Keratinocyte (primary cell): Measurements from ENCODE around the gene ACVR1C. TPM values are rescaled to one million over a fixed set of nuclear protein-coding genes. Genes with fewer than 3 reads are reported as not detected.

ENCODE experiments used
- DNase-seq: peaks from one replicate; pipeline ENCODE4 v3.0.0-alpha.2; 2011; ENCODE audit warnings: low read depth, missing footprints, low spot score
- FAIRE-seq: peaks from 2 replicates; lab custom pipeline; 2011; peaks lifted over from hg19 to GRCh38; lab: Jason Lieb, UNC
- H2AFZ ChIP-seq: 2 replicates; pipeline ENCODE4 v1.6.0; 2012; ENCODE audit warnings: low read length, control low read depth, inconsistent platforms; ENCODE audit not compliant: control insufficient read depth
- H3K27ac ChIP-seq: 2 replicates; pipeline ENCODE4 v1.5.1; 2011; ENCODE audit warnings: low read length; ENCODE audit not compliant: control insufficient read depth, insufficient read depth
- H3K27me3 ChIP-seq: 3 replicates; pipeline ENCODE4 v1.6.0; 2011; ENCODE audit warnings: low read length; ENCODE audit not compliant: control insufficient read depth, insufficient read depth; ENCODE audit errors: extremely low read depth
- H3K36me3 ChIP-seq, 2 experiments: 2 replicates in 1 of 2; 3 replicates in 1 of 2; pipeline ENCODE4 v1.5.1; 2011; ENCODE audit warnings: low read length in 2 of 2, mild to moderate bottlenecking in 1 of 2; ENCODE audit not compliant: control insufficient read depth in 2 of 2, insufficient read depth in 2 of 2; ENCODE audit errors: extremely low read depth in 1 of 2
- H3K4me1 ChIP-seq: 3 replicates; pipeline ENCODE4 v1.5.1; 2011; ENCODE audit warnings: low read length; ENCODE audit not compliant: control insufficient read depth, insufficient read depth; ENCODE audit errors: extremely low read depth
- H3K4me2 ChIP-seq: 3 replicates; pipeline ENCODE4 v1.6.0; 2011; ENCODE audit warnings: low read depth, low read length; ENCODE audit not compliant: control insufficient read depth, insufficient read depth; ENCODE audit errors: extremely low read depth
- H3K4me3 ChIP-seq, 3 experiments: fragments of 200-600 bp in 1 of 3; sonication (generic) in 1 of 3; 2 replicates in 2 of 3; 3 replicates in 1 of 3; pipeline ENCODE4 v1.5.1; 2011 to 2016; ENCODE audit warnings: low read length in 3 of 3, mild to moderate bottlenecking in 3 of 3, control low read depth in 2 of 3, inconsistent platforms in 1 of 3, low read depth in 1 of 3, mixed read lengths in 1 of 3, mixed run types in 1 of 3, moderate library complexity in 1 of 3; ENCODE audit not compliant: control insufficient read depth in 2 of 3, insufficient read depth in 2 of 3; ENCODE audit errors: extremely low read depth in 1 of 3
- H3K79me2 ChIP-seq: 2 replicates; pipeline ENCODE4 v1.6.0; 2012; ENCODE audit warnings: low read length; ENCODE audit not compliant: control insufficient read depth, insufficient read depth
- H3K9ac ChIP-seq: 3 replicates; pipeline ENCODE4 v1.6.0; 2011; ENCODE audit warnings: low read length; ENCODE audit not compliant: control insufficient read depth, insufficient read depth; ENCODE audit errors: extremely low read depth
- H3K9me1 ChIP-seq: 3 replicates; pipeline ENCODE4 v1.6.0; 2011; ENCODE audit warnings: low read length; ENCODE audit not compliant: control insufficient read depth, insufficient read depth; ENCODE audit errors: extremely low read depth
- H3K9me3 ChIP-seq: 2 replicates; pipeline ENCODE4 v1.5.1; 2012; ENCODE audit warnings: low read depth, low read length; ENCODE audit not compliant: control insufficient read depth
- H4K20me1 ChIP-seq: 3 replicates; pipeline ENCODE4 v1.6.0; 2011; ENCODE audit warnings: low read length; ENCODE audit not compliant: control insufficient read depth, insufficient read depth; ENCODE audit errors: extremely low read depth
- CTCF ChIP-seq, 3 experiments: IDR thresholded peaks in 1 of 3; conservative IDR thresholded peaks in 1 of 3; optimal IDR thresholded peaks in 1 of 3; 2 replicates in 2 of 3; 3 replicates in 1 of 3; pipeline versions ENCODE3 to v1.5.1; 2011; ENCODE audit warnings: low read length in 3 of 3, mild to moderate bottlenecking in 3 of 3, moderate library complexity in 2 of 3, control low read depth in 1 of 3, inconsistent platforms in 1 of 3; ENCODE audit not compliant: insufficient read depth in 2 of 3; ENCODE audit errors: extremely low read depth in 1 of 3
- EZH2 ChIP-seq: IDR thresholded peaks from one replicate; pipeline ENCODE4 v1.6.1; 2012; ENCODE audit warnings: inconsistent platforms, mild to moderate bottlenecking, low read length, moderate library complexity
- dilution Hi-C: fragments of 300-500 bp; cut with MboI; formaldehyde crosslinking; loops from one replicate; pipeline ENCODE4 v1.7.0; 2020; ENCODE audit warnings: low sequenced_read_pairs; ENCODE audit not compliant: extremely low pct_ligation_motif_present
- polyA plus RNA-seq, 5 experiments: library from polyadenylated mRNA; depleted of rRNA in 3 of 5; stranded (reverse) in 3 of 5; stranded (forward) in 1 of 5; unstranded in 1 of 5; fragments of >200 nt; gene quantifications; 1 replicate in 1 of 5; 2 replicates in 3 of 5; 3 replicates in 1 of 5; pipeline versions ENCODE4 v1.2.1 to v1.2.3, GENCODE V29; 2011 to 2012; ENCODE audit warnings: missing spikeins in 2 of 5, low read depth in 1 of 5, low replicate concordance in 1 of 5

The ACVR1C gene
- polyA plus RNA-seq, 1 donor (not counting 4 experiments of a cell fraction or from before 2014, with no cell fraction given), result 0.20 TPM

- no peak for FAIRE-seq
- no peak overlapping the region for H3K9ac ChIP-seq
- TF ChIP-seq CTCF (optimal IDR thresholded peaks at IDR 0.05 in 1 of 3, IDR thresholded peaks at IDR 0.05 in 1 of 3, conservative IDR thresholded peaks at IDR 0.05 in 1 of 3; ENCODE audit: extremely low read depth in 1 of 3, insufficient read depth in 2 of 3, low read length in 3 of 3) (no peak), EZH2 (no peak)
- H3K36me3 ChIP-seq, result no peaks in the 10 kb centered on the region
- no peak for DNase-seq
- H3K4me2 ChIP-seq, result no peak overlapping the region
- no peaks in the 10 kb centered on the region for H3K9me1 ChIP-seq
- H3K4me1 ChIP-seq, result no peaks in the 10 kb centered on the region
- no peaks in the 10 kb centered on the region for H3K9me3 ChIP-seq
- H3K79me2 ChIP-seq, result no peaks in the 10 kb centered on the region
- H3K27me3 ChIP-seq, result peaks cover 3% of the 10 kb centered on the region
- no peak overlapping the region for H3K27ac ChIP-seq
- H3K4me3 ChIP-seq, result no peak overlapping the region
- H2AFZ ChIP-seq, result no peak overlapping the region
- no peaks in the 10 kb centered on the region for H4K20me1 ChIP-seq
- dilution Hi-C loops, result no loop called here
Measured at GRCh38 chr2:157603198-157603597, 25.5 kb downstream of the ACVR1C start.

- no peak overlapping the region for H3K4me2 ChIP-seq
- no peak overlapping the region for H3K9ac ChIP-seq
- no peaks in the 10 kb centered on the region for H3K79me2 ChIP-seq
- dilution Hi-C loops, result no loop called here
- no peaks in the 10 kb centered on the region for H3K36me3 ChIP-seq
- DNase-seq, result no peak
- FAIRE-seq, result no peak
- no peaks in the 10 kb centered on the region for H4K20me1 ChIP-seq
- no peak overlapping the region for H3K27ac ChIP-seq
- no peak overlapping the region for H3K4me3 ChIP-seq
- H2AFZ ChIP-seq, result no peak overlapping the region
- no peaks in the 10 kb centered on the region for H3K4me1 ChIP-seq
- TF ChIP-seq EZH2 (no peak), CTCF (optimal IDR thresholded peaks at IDR 0.05 in 1 of 3, IDR thresholded peaks at IDR 0.05 in 1 of 3, conservative IDR thresholded peaks at IDR 0.05 in 1 of 3; ENCODE audit: extremely low read depth in 1 of 3, insufficient read depth in 2 of 3, low read length in 3 of 3) (no peak)
- H3K27me3 ChIP-seq, result peaks cover 9% of the 10 kb centered on the region
- H3K9me3 ChIP-seq, result no peaks in the 10 kb centered on the region
- no peaks in the 10 kb centered on the region for H3K9me1 ChIP-seq
Measured at GRCh38 chr2:157601807-157602206, 26.9 kb downstream of the ACVR1C start.
